ENCODE results near the gene PGA3.
"Not testable (repeated sequence)": the region's sequence is repeated elsewhere in the genome, so short reads cannot be mapped to it uniquely, and the experiment has no call there.

PGA3 gene

DNA sequence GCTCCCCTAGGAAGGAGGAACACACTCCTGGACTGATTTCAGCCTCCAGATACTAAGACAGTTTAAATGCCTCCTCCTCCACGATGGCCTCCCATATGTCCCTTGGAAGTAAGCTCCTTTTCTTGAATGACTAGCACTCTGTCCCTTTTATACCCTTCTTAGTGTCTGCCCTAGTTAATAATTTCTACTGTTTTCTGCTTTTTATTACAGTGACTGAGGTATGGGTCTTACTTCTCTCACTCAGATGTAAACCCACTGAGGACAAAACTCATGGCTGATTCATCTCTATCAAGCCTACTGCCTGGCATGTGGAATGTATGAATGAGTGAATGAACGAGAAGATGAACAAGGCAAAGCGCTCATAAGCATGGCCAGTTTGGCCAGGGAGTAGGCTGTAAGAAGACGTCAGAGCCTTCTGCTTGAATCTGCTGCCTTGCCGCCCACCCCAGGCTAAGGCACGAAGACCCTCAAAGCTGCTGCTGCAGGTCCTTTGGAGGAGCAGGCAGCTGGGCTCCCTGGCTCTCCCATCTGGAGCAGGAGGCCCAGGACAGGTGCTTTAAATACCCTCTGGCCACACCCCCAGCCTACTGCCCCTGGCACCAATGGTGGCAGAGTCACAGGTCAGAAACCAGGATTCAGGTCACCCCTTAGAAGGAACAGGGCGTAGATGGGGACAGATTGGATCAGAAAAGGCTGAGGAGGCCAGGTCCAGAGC is 8.2 kb upstream of the PGA3 start:
- TF ChIP-seq EZH2 (IDR thresholded peaks at IDR 0.05), result no peak
- TF ChIP-seq POLR2AphosphoS5 (IDR thresholded peaks at IDR 0.05; ENCODE audit: borderline replicate concordance, low read depth, low read length), result no peak
- TF ChIP-seq FOXP2 (optimal IDR thresholded peaks at IDR 0.05; ENCODE audit: control extremely low read depth, extremely low read length, insufficient read depth), result no peak
- Histone ChIP-seq H3K27ac (no peak overlapping the region), H3K9ac (ENCODE audit: insufficient read length) (no peak overlapping the region), H3K4me3 (no peak overlapping the region), H3K9me3 (ENCODE audit: low read depth, low read length) (no peaks in the 10 kb centered on the region), H3K36me3 (ENCODE audit: insufficient read depth, low read length) (no peaks in the 10 kb centered on the region)
- DNase-seq (ENCODE audit: low read depth, low spot score), result no peak

GRCh38 chr11:61195719-61196118 is 7.6 kb upstream of the PGA3 start:
- no peak overlapping the region for H3K9ac ChIP-seq (ENCODE audit: insufficient read length)
- no peaks in the 10 kb centered on the region for H3K9me3 ChIP-seq (ENCODE audit: low read depth, low read length)
- H3K36me3 ChIP-seq (ENCODE audit: insufficient read depth, low read length), result no peaks in the 10 kb centered on the region
- H3K27ac ChIP-seq, result no peak overlapping the region
- DNase-seq (ENCODE audit: low read depth, low spot score), result no peak
- no peak overlapping the region for H3K4me3 ChIP-seq
- TF ChIP-seq FOXP2 (optimal IDR thresholded peaks at IDR 0.05; ENCODE audit: control extremely low read depth, extremely low read length, insufficient read depth) (no peak), POLR2AphosphoS5 (IDR thresholded peaks at IDR 0.05; ENCODE audit: borderline replicate concordance, low read depth, low read length) (no peak), EZH2 (IDR thresholded peaks at IDR 0.05) (no peak)

DNA sequence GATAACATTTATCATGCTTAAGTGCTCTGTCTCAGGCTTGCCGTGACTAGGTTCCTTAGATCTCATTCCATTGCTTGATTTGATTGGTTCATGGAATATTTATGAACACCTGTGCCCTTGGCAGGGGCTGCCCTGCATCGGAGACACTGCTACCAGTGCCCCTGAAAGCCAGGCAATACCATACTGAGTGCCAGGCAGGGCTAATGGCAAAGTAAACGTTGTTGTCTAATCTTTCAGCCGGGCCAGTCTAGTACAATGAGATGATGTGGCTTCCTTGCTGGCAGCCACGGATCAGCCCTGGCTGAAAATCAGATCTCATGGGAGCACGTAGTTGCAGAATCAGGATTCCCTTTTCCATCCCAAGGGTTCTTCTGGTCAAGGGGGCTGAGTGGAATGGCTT is 5.0 kb upstream of the PGA3 start:
- no peak overlapping the region for H3K4me3 ChIP-seq
- no peak for TF ChIP-seq FOXP2 (optimal IDR thresholded peaks at IDR 0.05; ENCODE audit: control extremely low read depth, extremely low read length, insufficient read depth)
- TF ChIP-seq POLR2AphosphoS5 (IDR thresholded peaks at IDR 0.05; ENCODE audit: borderline replicate concordance, low read depth, low read length), result no peak
- TF ChIP-seq EZH2 (IDR thresholded peaks at IDR 0.05), result no peak
- no peak overlapping the region for H3K9ac ChIP-seq (ENCODE audit: insufficient read length)
- no peak for DNase-seq (ENCODE audit: low read depth, low spot score)
- no peaks in the 10 kb centered on the region for H3K9me3 ChIP-seq (ENCODE audit: low read depth, low read length)
- H3K27ac ChIP-seq, result no peak overlapping the region
- H3K36me3 ChIP-seq (ENCODE audit: insufficient read depth, low read length), result no peaks in the 10 kb centered on the region

DNA sequence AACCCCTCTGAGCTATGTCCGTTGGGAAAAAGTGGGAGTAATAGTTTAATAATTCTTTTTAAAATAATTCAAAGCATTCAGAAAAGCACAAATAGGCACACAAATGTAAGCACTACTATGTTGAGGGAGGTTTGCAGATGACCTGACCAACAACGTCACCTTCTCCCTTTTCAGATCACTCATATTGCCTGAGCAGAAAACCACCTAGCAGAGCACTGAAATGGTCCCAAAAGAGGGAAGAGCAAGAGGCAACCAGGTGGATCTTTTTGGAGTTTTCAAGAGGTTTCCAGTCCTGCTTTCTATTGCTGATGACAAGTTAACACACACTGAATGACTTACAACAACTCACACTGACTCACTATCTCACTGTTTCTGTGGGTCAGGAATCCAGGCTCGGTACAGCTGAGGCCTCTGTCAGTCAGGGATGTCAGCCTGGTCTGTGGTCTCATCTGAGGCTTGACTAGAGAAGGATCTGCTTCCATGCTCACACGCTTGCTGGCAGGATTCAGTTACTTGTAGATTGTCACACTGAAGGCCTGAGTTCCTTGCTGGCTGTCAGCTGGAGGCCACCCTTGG is 4.3 kb upstream of the PGA3 start:
- DNase-seq (ENCODE audit: low read depth, low spot score), result no peak

DNA sequence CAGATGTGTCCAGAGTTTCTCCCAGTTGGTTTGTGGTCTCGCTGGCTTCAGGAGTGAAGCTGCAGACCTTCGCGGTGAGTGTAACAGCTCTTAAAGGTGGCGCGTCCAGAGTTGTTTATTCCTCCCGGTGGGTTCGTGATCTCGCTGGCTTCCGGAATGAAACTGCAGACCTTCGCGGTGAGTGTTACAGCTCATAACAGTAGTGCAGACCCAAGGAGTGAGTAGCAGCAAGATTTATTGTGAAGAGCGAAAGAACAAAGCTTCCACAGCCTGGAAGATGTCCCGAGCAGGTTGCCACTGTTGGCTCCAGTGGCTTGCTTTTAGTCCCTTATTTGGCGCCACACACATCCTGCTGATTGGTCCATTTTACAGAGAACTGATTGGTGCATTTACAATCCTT is 1.8 kb upstream of the PGA3 start:
- no peak for DNase-seq (ENCODE audit: low read depth, low spot score)
- Histone ChIP-seq H3K36me3 (ENCODE audit: insufficient read depth, low read length) (no peaks in the 10 kb centered on the region), H3K9ac (ENCODE audit: insufficient read length) (no peak overlapping the region), H3K4me3 (no peak overlapping the region), H3K9me3 (ENCODE audit: low read depth, low read length) (no peaks in the 10 kb centered on the region), H3K27ac (no peak overlapping the region)
- TF ChIP-seq EZH2 (IDR thresholded peaks at IDR 0.05) (no peak), FOXP2 (optimal IDR thresholded peaks at IDR 0.05; ENCODE audit: control extremely low read depth, extremely low read length, insufficient read depth) (no peak), POLR2AphosphoS5 (IDR thresholded peaks at IDR 0.05; ENCODE audit: borderline replicate concordance, low read depth, low read length) (no peak)

More for the DNA sequence above, 4.3 kb upstream of the PGA3 start:
- H3K36me3 ChIP-seq (ENCODE audit: insufficient read depth, low read length), result no peaks in the 10 kb centered on the region
- H3K27ac ChIP-seq, result no peak overlapping the region
- TF ChIP-seq FOXP2 (optimal IDR thresholded peaks at IDR 0.05; ENCODE audit: control extremely low read depth, extremely low read length, insufficient read depth) (no peak), EZH2 (IDR thresholded peaks at IDR 0.05) (no peak), POLR2AphosphoS5 (IDR thresholded peaks at IDR 0.05; ENCODE audit: borderline replicate concordance, low read depth, low read length) (no peak)
- no peak overlapping the region for H3K4me3 ChIP-seq
- no peaks in the 10 kb centered on the region for H3K9me3 ChIP-seq (ENCODE audit: low read depth, low read length)
- no peak overlapping the region for H3K9ac ChIP-seq (ENCODE audit: insufficient read length)

DNA sequence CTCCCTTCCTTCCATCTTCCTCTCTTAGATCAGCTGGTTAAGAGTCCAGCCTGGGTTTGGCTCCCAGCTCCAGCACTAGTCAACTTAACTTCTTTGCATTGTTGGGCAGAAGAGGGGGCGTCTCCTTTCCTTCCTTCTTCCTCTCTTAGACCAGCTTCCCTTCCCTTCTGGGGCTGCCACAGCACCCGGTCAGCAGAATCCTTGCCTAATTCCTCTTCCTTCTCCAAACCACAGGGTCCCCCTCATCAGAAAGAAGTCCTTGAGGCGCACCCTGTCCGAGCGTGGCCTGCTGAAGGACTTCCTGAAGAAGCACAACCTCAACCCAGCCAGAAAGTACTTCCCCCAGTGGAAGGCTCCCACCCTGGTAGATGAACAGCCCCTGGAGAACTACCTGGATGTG is 558 bp downstream of the PGA3 start:
- H3K9ac ChIP-seq (ENCODE audit: insufficient read length); H3K4me3 ChIP-seq; H3K36me3 ChIP-seq (ENCODE audit: insufficient read depth, low read length); H3K27ac ChIP-seq; H3K9me3 ChIP-seq (ENCODE audit: low read depth, low read length); DNase-seq (ENCODE audit: low read depth, low spot score): not testable (repeated sequence)

GRCh38 chr11:61204502-61205059 is 1.3 kb downstream of the PGA3 start:
- H3K27ac ChIP-seq; H3K36me3 ChIP-seq (ENCODE audit: insufficient read depth, low read length); H3K4me3 ChIP-seq; H3K9me3 ChIP-seq (ENCODE audit: low read depth, low read length); DNase-seq (ENCODE audit: low read depth, low spot score); H3K9ac ChIP-seq (ENCODE audit: insufficient read length): not testable (repeated sequence)

GRCh38 chr11:61207636-61208310 is 4.5 kb downstream of the PGA3 start:
- not testable (repeated sequence) for H3K9ac ChIP-seq (ENCODE audit: insufficient read length); H3K4me3 ChIP-seq; H3K9me3 ChIP-seq (ENCODE audit: low read depth, low read length); H3K27ac ChIP-seq; DNase-seq (ENCODE audit: low read depth, low spot score); H3K36me3 ChIP-seq (ENCODE audit: insufficient read depth, low read length)

DNA sequence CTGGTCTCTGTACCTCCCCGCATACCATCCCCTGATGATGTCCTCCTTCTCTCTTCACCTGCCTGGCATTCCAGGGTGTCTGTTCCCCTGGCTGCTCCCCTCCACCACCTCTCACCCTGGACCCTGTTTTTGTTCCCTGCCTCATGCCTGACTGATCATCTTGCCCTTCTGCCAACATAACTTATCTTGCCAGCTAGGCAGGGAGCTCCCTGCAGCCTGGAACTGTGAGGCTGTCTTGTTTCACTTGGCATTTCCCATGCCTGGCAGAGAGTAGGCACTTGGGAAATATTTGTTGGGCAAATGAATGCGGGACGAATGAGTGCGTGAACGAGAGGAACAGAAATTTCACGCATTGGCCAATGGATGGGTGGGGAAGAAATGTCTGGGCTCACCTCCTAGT is 7.3 kb downstream of the PGA3 start:
- H3K9me3 ChIP-seq (ENCODE audit: low read depth, low read length); H3K36me3 ChIP-seq (ENCODE audit: insufficient read depth, low read length); H3K4me3 ChIP-seq; DNase-seq (ENCODE audit: low read depth, low spot score); H3K27ac ChIP-seq; H3K9ac ChIP-seq (ENCODE audit: insufficient read length): not testable (repeated sequence)

GRCh38 chr11:61211327-61211952 is 8.1 kb downstream of the PGA3 start:
- not testable (repeated sequence) for DNase-seq (ENCODE audit: low read depth, low spot score); H3K9me3 ChIP-seq (ENCODE audit: low read depth, low read length); H3K36me3 ChIP-seq (ENCODE audit: insufficient read depth, low read length); H3K9ac ChIP-seq (ENCODE audit: insufficient read length); H3K4me3 ChIP-seq; H3K27ac ChIP-seq

GRCh38 chr11:61212202-61212601 is 8.9 kb downstream of the PGA3 start:
- H3K36me3 ChIP-seq (ENCODE audit: insufficient read depth, low read length); H3K27ac ChIP-seq; H3K9me3 ChIP-seq (ENCODE audit: low read depth, low read length); H3K4me3 ChIP-seq; DNase-seq (ENCODE audit: low read depth, low spot score); H3K9ac ChIP-seq (ENCODE audit: insufficient read length): not testable (repeated sequence)

- H3K9me3 ChIP-seq (ENCODE audit: low read depth, low read length); H3K27ac ChIP-seq; H3K4me3 ChIP-seq; H3K9ac ChIP-seq (ENCODE audit: insufficient read length); H3K36me3 ChIP-seq (ENCODE audit: insufficient read depth, low read length); DNase-seq (ENCODE audit: low read depth, low spot score): not testable (repeated sequence)
Measured at GRCh38 chr11:61213711-61214324, 10.5 kb downstream of the PGA3 start.

Data from SK-N-MC (cell line).